Upper lobe of left lung (tissue), 4 donors: ENCODE measurements around the gene TRIML1.

Source experiments
- CTCF ChIP-seq, 6 experiments: fragments of 450-650 bp in 4 of 6; fragments of 200-600 bp in 2 of 6; sonication (generic) in 2 of 6; IDR thresholded peaks; one replicate each; pipeline ENCODE4 v1.5.1; 2016 to 2019; ENCODE audit warnings: antibody characterized with exemption in 6 of 6
- EP300 ChIP-seq, 4 donors: sonication (generic); formaldehyde crosslinking; IDR thresholded peaks; one replicate each; pipeline ENCODE4 v1.5.1; 2017; ENCODE audit warnings: antibody characterized with exemption in 4 of 4, control low read depth in 2 of 4
- POLR2A ChIP-seq, 4 donors: fragments of 450-650 bp; IDR thresholded peaks; one replicate each; pipeline ENCODE4 v1.5.1; 2016 to 2017; ENCODE audit warnings: antibody characterized with exemption in 4 of 4, mild to moderate bottlenecking in 2 of 4

GRCh38 chr4:188177997-188178675 lies 38.9 kb downstream of the TRIML1 start:
- TF ChIP-seq CTCF (IDR thresholded peaks at IDR 0.05): no peak
- TF ChIP-seq POLR2A (IDR thresholded peaks at IDR 0.05): no peak
- no peak for TF ChIP-seq EP300 (IDR thresholded peaks at IDR 0.05)
